HUDEP-2 (cell line): ENCODE results near the gene EPX.

Source experiments
- DNase-seq, 76 experiments: peaks; one replicate each; lab custom pipeline; 2025; ENCODE audit not compliant: unreplicated experiment in 76 of 76; lab: John Stamatoyannopoulos, UW

The EPX gene

DNA sequence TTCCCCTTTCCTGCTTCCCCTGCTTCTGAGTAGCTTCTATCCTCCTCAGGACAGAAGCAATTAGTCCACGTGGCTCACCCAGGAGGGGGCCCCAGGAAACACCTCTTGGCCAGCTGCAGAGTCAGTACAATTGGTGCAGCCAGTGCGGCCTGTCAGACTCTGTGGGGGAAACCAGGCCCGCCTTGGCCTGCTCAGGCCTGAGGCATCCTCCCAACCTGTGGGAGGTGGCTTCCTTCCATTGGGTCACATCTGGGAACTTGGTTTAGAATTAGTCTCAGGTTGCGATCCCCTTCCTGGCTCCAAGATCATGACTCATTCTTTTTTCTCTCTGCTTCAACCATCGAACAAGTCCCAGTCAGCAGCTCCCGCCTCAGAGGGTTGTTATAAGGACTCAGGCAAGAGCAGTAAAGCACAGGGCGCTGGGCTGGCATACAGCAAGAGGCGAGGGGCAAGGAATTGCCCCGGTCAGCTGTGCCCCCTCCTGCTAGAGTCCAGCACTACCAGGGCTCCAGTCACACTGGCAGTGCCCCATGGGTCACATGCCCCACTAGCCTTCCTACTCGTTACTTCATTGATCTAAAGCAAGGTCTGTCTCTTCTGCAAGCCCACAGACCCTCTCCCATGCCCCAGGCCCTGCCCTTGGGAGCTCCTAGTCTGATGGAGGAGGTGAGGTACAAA lies 8.1 kb upstream of the EPX start:
- DNase-seq = no peak

GRCh38 chr17:58184986-58185761 lies 7.4 kb upstream of the EPX start:
- DNase-seq = peak in 26 of 76 experiments; percentile 4 to 52 (median 16)

GRCh38 chr17:58186591-58186990 lies 5.9 kb upstream of the EPX start:
- no peak for DNase-seq

GRCh38 chr17:58187063-58187462 lies 5.5 kb upstream of the EPX start:
- no peak for DNase-seq

- no peak for DNase-seq
Measured at GRCh38 chr17:58187675-58188074, 4.9 kb upstream of the EPX start.

GRCh38 chr17:58189436-58190146 lies 2.9 kb upstream of the EPX start:
- DNase-seq = peak in 68 of 76 experiments; percentile 6 to 86 (median 60)

DNA sequence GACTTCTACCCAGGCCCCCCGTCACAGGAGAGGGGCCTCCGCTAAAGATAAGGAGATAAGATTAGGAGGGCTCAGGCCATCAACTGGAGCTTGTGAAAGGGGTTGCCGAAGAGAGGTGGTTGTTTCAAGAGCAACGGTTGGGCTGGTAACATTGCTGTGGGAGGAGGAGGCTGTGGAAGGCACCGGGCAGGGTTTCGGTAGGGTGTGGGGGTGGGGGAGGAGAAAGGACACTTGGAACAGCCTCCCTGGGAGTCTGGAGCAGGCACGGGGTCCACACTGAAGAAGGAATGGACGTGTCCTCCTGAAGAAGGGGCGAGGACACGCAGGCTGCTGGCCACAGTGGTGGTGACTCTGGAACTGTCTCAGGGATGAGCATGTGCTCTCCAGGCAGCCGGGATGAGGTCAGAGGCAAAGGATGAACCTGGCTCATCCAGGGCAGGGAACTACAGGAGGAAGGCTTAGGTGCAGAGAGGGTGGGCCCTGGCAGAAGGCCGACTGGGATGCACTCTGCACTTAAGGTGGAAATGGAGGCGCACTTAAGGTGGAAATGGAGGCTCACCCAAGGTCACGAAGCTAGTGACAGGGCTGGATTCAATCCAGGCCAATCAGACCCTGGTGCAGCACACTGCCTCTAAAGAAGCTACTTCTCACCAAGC lies 1.2 kb upstream of the EPX start:
- DNase-seq = peak in 2 of 76 experiments; percentile 16 to 18

- DNase-seq = no peak
Measured at GRCh38 chr17:58193641-58194255, 1.2 kb downstream of the EPX start.

DNA sequence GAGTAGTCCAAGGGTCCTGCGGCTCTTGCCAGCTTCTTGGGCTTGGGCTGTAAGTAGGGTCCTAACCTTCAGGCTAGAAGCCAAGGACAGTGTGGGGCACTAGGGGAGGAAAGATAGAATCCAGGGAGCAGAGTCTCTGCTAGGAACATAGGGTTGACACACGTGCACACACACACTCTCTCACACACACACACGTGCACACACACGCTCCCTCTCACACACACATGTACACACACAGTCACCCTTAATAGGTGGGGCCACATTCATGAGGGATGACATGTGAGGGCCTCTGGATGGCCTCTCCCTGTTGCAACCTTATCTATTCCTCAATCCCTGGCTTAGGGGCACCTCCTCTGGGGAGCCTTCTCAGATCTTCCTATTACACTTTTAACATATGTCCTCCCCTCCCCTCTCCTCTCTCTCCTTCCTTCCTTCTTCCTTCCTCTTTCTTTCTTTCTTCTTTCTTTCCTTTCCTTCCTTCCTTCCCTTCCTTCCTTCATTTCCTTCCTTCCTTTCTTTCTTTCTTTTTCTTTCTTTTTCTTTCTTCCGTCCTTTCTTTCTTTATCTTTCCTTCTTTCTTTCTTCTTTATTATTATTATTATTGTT lies 3.1 kb downstream of the EPX start:
- DNase-seq = peak in 5 of 76 experiments; percentile 5 to 15 (median 9)

- no peak for DNase-seq
Measured at GRCh38 chr17:58196610-58197009, 4.1 kb downstream of the EPX start.

DNA sequence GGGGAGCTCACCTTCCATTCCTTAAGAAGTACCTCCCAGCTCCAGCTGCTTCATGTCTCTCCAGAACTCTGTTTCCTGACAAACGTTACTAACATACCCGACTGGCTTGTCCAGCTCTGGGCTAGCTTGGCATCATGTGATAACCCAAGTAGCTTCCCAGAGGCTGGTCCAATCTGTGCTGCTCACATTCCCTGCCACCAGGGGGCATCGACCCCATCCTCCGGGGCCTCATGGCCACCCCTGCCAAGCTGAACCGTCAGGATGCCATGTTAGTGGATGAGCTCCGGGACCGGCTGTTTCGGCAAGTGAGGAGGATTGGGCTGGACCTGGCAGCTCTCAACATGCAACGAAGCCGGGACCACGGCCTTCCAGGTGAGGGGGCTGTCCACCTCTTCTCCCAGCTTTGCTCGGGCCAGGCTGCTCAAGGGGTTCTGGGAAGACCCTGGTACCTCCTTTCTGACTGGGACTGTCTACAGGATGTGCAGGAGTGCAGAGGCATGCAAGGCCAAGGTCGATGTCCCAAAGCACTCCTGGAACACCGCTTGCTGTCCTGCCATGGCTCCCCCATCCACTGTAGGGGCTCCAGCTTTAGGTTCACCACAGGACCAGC lies 7.6 kb downstream of the EPX start:
- DNase-seq = peak in 58 of 76 experiments; percentile 4 to 63 (median 37)

DNA sequence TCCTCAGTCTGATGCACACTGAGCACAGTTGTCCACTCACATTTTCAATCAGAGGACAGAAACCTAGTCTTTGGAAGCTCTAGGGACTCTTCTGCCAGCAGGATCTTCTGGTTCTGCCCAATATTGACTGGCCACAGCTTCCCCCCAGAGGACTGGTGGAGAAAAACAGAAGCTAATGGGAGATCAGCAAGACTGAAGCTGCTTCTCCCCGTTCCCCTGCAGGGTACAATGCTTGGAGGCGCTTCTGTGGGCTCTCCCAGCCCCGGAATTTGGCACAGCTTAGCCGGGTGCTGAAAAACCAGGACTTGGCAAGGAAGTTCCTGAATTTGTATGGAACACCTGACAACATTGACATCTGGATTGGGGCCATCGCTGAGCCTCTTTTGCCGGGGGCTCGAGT lies 10.3 kb downstream of the EPX start:
- no peak for DNase-seq

DNA sequence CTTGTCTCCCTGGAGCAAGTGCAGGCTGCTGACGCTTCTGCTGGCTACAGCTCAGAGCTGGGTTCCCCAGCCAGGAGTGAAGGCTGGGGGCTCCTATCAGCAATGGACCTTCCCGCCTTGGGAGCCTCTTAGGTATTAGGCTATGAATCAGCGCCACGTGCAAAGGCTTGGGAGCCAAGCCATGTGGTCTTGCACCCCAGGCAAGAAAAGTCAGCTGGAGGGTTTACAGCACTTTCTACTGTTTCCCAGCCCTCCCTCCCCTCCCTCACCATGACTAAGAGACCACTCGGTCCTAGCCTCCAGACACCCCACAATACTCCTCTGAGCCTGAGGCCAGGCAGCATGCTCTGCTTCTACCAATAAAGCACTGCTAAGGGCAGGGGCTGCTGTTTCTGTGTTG lies 12.3 kb downstream of the EPX start:
- no peak for DNase-seq

DNA sequence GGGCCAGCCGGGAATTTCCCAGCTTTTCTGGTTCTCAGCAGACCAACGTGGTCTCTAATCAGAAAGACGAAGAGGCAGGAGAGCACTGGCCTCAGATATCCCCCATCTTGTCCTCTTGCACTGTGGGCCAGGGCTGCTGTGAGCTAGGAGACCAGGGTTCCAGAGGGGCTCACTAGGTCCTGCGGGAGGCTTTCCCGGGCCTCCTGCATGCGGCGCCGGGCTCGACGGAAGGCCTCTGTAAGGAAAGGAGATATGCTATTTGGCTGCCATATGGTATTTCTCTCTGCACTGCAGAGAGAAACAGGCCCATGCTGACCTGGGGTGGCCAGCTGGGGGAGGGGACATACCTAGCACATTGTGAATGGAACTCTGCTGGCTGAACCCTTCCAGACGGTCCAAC lies 13.4 kb downstream of the EPX start:
- no peak for DNase-seq

DNA sequence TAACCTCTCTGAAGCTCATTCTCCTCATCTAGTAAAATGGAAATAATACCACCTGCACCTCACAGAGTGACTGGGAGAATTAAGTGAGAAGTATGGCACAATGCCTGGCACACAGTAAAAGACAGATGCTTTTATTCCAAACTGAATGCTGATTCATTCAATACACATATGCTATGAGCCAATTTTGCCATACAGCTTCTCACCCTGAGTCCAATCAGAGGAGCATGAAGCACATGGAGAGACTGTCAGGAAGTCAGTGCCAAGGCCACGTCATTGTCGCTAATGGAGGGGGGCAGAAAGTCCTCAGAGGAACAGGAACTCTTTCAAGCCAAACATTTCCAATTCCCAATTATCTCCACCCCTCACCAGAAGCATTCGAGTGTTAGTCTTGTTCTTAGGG lies 14.9 kb downstream of the EPX start:
- no peak for DNase-seq

DNA sequence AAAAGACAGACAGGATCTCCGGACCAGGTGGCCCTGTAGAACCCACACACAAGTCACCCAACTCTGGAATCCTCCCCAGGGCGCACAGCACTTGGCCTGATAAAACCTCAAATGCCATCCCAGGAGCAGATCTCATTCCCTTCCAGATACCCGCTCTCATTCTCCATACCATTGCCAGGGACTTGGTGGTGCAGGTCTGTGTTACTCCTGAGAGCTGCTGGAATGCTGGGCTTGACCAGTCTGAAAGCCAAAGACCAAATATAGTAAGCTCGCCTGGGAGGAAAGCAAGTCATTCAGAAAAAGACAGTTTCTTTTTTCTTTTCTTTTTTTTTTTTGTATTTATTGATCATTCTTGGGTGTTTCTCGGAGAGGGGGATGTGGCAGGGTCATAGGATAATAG lies 15.8 kb downstream of the EPX start:
- DNase-seq = no peak

GRCh38 chr17:58210922-58211321 lies 18.4 kb downstream of the EPX start:
- peak in 1 of 76 experiments; percentile 7 for DNase-seq

- DNase-seq = peak in 69 of 76 experiments; percentile 12 to 82 (median 49)
Measured at GRCh38 chr17:58215685-58216084, 23.2 kb downstream of the EPX start.

- peak in 14 of 76 experiments; percentile 7 to 51 (median 20) for DNase-seq
Measured at GRCh38 chr17:58217766-58218165, 25.2 kb downstream of the EPX start.
